ENCODE data around the gene SIT1.
A peak's percentile ranks its signal among the peaks of the same experiment; 100 is the strongest.

SIT1 gene

DNA sequence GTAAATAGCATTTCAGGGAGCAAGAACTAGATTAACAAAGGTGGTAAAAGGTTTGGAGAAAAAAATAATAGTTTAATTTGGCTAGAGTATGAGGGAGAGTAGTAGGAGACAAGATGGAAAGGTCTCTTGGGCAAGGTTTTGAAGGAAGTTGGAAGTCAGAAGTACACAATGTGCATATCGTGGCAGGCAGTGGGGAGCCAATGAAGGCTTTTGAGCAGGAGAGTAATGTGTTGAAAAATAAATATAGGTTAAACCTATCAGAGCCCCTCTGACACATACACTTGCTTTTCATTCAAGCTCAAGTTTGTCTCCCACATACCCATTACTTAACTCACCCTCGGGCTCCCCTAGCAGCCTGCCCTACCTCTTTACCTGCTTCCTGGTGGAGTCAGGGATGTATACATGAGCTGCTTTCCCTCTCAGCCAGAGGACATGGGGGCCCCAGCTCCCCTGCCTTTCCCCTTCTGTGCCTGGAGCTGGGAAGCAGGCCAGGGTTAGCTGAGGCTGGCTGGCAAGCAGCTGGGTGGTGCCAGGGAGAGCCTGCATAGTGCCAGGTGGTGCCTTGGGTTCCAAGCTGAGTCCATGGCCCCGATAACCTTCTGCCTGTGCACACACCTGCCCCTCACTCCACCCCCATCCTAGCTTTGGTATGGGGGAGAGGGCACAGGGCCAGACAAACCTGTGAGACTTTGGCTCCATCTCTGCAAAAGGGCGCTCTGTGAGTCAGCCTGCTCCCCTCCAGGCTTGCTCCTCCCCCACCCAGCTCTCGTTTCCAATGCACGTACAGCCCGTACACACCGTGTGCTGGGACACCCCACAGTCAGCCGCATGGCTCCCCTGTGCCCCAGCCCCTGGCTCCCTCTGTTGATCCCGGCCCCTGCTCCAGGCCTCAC is 22.6 kb upstream of the SIT1 start, which contains the start of gene CA9:
Gene CA9, plus strand, starts transcription at position 797 of the 893 bp plus-strand sequence. Its CDS starts 32 bp downstream, at position 829.
- no peaks in the 10 kb centered on the region for H3K9me3 ChIP-seq (ENCODE audit: low read length)
- H3K9me2 ChIP-seq (ENCODE audit: low read depth, low read length), result no peaks in the 10 kb centered on the region
- no peak within 1 kb of the TSS; the same call in 1 of the 2 replicates for H3K9ac ChIP-seq (ENCODE audit: low read length)
- no peak within 1 kb of the TSS for H3K27ac ChIP-seq (ENCODE audit: low read depth, low read length, poor library complexity, severe bottlenecking)
- peaks cover 4% of the 10 kb centered on the region for H3K27me3 ChIP-seq (ENCODE audit: insufficient read depth, low read length)
- TF ChIP-seq, protein P1, sequence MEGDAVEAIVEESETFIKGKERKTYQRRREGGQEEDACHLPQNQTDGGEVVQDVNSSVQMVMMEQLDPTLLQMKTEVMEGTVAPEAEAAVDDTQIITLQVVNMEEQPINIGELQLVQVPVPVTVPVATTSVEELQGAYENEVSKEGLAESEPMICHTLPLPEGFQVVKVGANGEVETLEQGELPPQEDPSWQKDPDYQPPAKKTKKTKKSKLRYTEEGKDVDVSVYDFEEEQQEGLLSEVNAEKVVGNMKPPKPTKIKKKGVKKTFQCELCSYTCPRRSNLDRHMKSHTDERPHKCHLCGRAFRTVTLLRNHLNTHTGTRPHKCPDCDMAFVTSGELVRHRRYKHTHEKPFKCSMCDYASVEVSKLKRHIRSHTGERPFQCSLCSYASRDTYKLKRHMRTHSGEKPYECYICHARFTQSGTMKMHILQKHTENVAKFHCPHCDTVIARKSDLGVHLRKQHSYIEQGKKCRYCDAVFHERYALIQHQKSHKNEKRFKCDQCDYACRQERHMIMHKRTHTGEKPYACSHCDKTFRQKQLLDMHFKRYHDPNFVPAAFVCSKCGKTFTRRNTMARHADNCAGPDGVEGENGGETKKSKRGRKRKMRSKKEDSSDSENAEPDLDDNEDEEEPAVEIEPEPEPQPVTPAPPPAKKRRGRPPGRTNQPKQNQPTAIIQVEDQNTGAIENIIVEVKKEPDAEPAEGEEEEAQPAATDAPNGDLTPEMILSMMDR (IDR thresholded peaks at IDR 0.05; ENCODE audit: low read length), result no peak
- H3K4me3 ChIP-seq (ENCODE audit: low read depth, low read length, poor library complexity, severe bottlenecking), result peak within 1 kb of the TSS; percentile 57
- H4K20me1 ChIP-seq (ENCODE audit: insufficient read depth, low read length), result no peaks in the 10 kb centered on the region
- no peak within 1 kb of the TSS for H2AFZ ChIP-seq (ENCODE audit: low read length)
- no peaks in the 10 kb centered on the region for H3K36me3 ChIP-seq (ENCODE audit: insufficient read depth, low read length)
- peaks cover 25% of the 10 kb centered on the region for H3K4me1 ChIP-seq (ENCODE audit: insufficient read depth, low read length, severe bottlenecking)
- H3K4me2 ChIP-seq (ENCODE audit: low read length), result peak within 1 kb of the TSS; percentile 71; the same call in 1 of the 2 replicates
- H3F3A ChIP-seq (ENCODE audit: insufficient read depth, low read length), result no peaks in the 10 kb centered on the region
- no peaks in the 10 kb centered on the region for H3K79me2 ChIP-seq (ENCODE audit: insufficient read depth, low read length)

DNA sequence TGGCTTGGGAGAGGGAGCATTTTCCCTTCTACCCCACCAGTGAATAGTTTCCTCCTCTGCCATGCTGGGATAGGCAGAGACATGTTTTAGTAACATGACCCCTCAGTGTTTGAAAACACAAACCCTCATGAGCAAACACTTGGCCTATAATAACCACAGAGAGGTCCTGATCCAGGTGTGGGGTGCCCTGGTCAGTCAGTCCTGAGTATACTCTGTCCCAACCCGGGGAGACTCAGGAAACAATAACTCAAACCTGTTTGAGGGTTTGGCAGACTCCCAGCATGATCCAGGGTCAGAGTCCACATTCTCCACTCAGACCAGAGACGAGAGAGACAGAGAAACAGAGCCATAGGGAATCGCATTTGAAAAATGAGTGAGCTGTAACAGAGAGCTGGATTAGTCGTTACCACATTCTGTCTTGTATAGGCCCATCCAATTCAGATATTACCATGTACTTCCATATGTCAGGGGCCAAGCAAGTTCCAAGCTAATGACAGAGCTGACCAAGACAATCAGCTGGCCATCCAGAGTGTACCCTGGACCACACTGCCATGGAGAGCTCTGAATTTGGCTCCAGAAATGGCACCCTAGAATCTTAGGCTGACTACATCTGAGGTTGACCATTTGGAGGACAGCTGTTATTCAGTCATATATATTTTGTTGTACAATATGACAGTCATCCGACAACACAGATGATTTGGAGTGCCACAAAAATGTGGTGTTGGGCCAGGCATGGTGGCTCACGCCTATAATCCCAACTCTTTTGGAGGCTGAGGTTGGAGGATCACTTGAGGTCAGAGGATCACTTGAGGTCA is 18.8 kb upstream of the SIT1 start:
- Histone ChIP-seq H3K4me2 (ENCODE audit: low read length) (no peak overlapping the region), H3K9ac (ENCODE audit: low read length) (no peak overlapping the region), H3K9me3 (ENCODE audit: low read length) (no peaks in the 10 kb centered on the region), H3K9me2 (ENCODE audit: low read depth, low read length) (no peaks in the 10 kb centered on the region), H3K27me3 (ENCODE audit: insufficient read depth, low read length) (no peaks in the 10 kb centered on the region), H3K4me1 (ENCODE audit: insufficient read depth, low read length, severe bottlenecking) (peaks cover 14% of the 10 kb centered on the region), H3F3A (ENCODE audit: insufficient read depth, low read length) (no peaks in the 10 kb centered on the region), H4K20me1 (ENCODE audit: insufficient read depth, low read length) (no peaks in the 10 kb centered on the region), H3K27ac (ENCODE audit: low read depth, low read length, poor library complexity, severe bottlenecking) (no peak overlapping the region), H2AFZ (ENCODE audit: low read length) (no peak overlapping the region), H3K79me2 (ENCODE audit: insufficient read depth, low read length) (no peaks in the 10 kb centered on the region), H3K36me3 (ENCODE audit: insufficient read depth, low read length) (no peaks in the 10 kb centered on the region), H3K4me3 (ENCODE audit: low read depth, low read length, poor library complexity, severe bottlenecking) (no peak overlapping the region)
- no peak for TF ChIP-seq EZH2 (IDR thresholded peaks at IDR 0.05; ENCODE audit: borderline replicate concordance, low read length)
- TF ChIP-seq, protein P1 (IDR thresholded peaks at IDR 0.05; ENCODE audit: low read length), result no peak

DNA sequence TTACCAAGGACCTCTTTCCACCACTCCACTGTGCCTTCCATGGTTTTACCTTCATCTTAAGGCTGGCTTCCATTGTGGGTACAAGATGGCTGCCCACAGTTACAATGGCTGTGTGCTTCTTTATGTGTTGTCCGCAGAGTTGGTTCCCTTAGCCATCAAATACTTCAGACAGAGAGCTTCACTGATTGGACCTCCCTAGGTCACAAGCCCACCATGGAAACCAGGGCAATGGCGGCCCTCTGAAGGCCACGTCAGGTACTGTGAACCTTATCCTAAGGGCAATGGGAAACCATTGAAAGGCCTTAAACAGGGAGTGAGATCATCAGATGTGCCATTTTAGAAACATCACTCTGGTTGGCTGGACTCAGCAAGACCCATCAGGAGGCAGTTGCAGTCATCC is 17.2 kb upstream of the SIT1 start:
- no peaks in the 10 kb centered on the region for H3F3A ChIP-seq (ENCODE audit: insufficient read depth, low read length)
- no peak overlapping the region for H3K4me2 ChIP-seq (ENCODE audit: low read length)
- no peak overlapping the region for H3K9ac ChIP-seq (ENCODE audit: low read length)
- H4K20me1 ChIP-seq (ENCODE audit: insufficient read depth, low read length), result no peaks in the 10 kb centered on the region
- H3K27me3 ChIP-seq (ENCODE audit: insufficient read depth, low read length), result no peaks in the 10 kb centered on the region
- H3K9me2 ChIP-seq (ENCODE audit: low read depth, low read length), result no peaks in the 10 kb centered on the region
- peaks cover 4% of the 10 kb centered on the region; the same call in 1 of the 2 replicates for H3K36me3 ChIP-seq (ENCODE audit: insufficient read depth, low read length)
- H2AFZ ChIP-seq (ENCODE audit: low read length), result no peak overlapping the region
- no peaks in the 10 kb centered on the region for H3K9me3 ChIP-seq (ENCODE audit: low read length)
- peaks cover 23% of the 10 kb centered on the region for H3K4me1 ChIP-seq (ENCODE audit: insufficient read depth, low read length, severe bottlenecking)
- TF ChIP-seq, protein P1 (IDR thresholded peaks at IDR 0.05; ENCODE audit: low read length), result no peak
- no peak for TF ChIP-seq EZH2 (IDR thresholded peaks at IDR 0.05; ENCODE audit: borderline replicate concordance, low read length)
- H3K4me3 ChIP-seq (ENCODE audit: low read depth, low read length, poor library complexity, severe bottlenecking), result no peak overlapping the region
- no peaks in the 10 kb centered on the region for H3K79me2 ChIP-seq (ENCODE audit: insufficient read depth, low read length)
- no peak overlapping the region for H3K27ac ChIP-seq (ENCODE audit: low read depth, low read length, poor library complexity, severe bottlenecking)
